Adrenal gland (tissue), 12 donors: Measurements from ENCODE around the gene CYP24A1. TPM values are rescaled to one million over a fixed set of nuclear protein-coding genes. Genes with fewer than 3 reads are reported as not detected.

Experiments used
- DNase-seq, 7 donors: peaks; one replicate each; pipeline ENCODE4 v3.0.0-alpha.2; 2019 to 2020
- H3K27ac ChIP-seq, 5 donors: fragments of 200-600 bp; sonication (generic) in 4 of 5; 1 replicate in 3 of 5; 2 replicates in 2 of 5; pipeline versions ENCODE4 v1.5.1 to v1.8.0; 2016 to 2020; ENCODE audit warnings: mild to moderate bottlenecking in 1 of 5
- H3K27me3 ChIP-seq: fragments of 200-600 bp; 2 replicates; pipeline ENCODE4 v1.8.0; 2021
- H3K36me3 ChIP-seq, 2 donors: fragments of 200-600 bp; replicated peaks in 1 of 2; 1 replicate in 1 of 2; 2 replicates in 1 of 2; pipeline versions ENCODE4 v1.5.1 to v1.8.0; 2018 to 2022
- H3K4me1 ChIP-seq, 2 donors: fragments of 200-600 bp; replicated peaks in 1 of 2; 1 replicate in 1 of 2; 2 replicates in 1 of 2; pipeline versions ENCODE4 v1.5.1 to v1.8.0; 2018 to 2021
- H3K4me3 ChIP-seq, 4 donors: fragments of 200-600 bp; sonication (generic) in 3 of 4; one replicate each; pipeline ENCODE4 v1.5.1; 2016 to 2018
- H3K9me3 ChIP-seq, 3 donors: fragments of 200-600 bp; sonication (generic) in 1 of 3; replicated peaks in 1 of 3; 1 replicate in 2 of 3; 2 replicates in 1 of 3; pipeline versions ENCODE4 v1.5.1 to v1.8.0; 2016 to 2021
- CTCF ChIP-seq, 6 experiments: fragments of 450-650 bp in 4 of 6; fragments of 200-600 bp in 2 of 6; sonication (generic) in 1 of 6; IDR thresholded peaks; 1 replicate in 5 of 6; 2 replicates in 1 of 6; pipeline versions ENCODE4 v1.5.1 to v1.8.0; 2016 to 2021; ENCODE audit warnings: antibody characterized with exemption in 6 of 6, mild to moderate bottlenecking in 2 of 6, moderate library complexity in 1 of 6
- POLR2A ChIP-seq, 2 donors: fragments of 450-650 bp; IDR thresholded peaks; one replicate each; pipeline ENCODE4 v1.6.1; 2017; ENCODE audit warnings: antibody characterized with exemption in 2 of 2, mild to moderate bottlenecking in 2 of 2, moderate library complexity in 1 of 2
- WGBS, 4 donors: extraction: QIAGEN DNeasy Blood & Tissue Kit in 2 of 4; methylation state at CpG; one replicate each; pipeline versions ENCODE4 v1.1.5 to v1.1.7; 2013 to 2017; 5-methylcytosine and 5-hydroxymethylcytosine counted together
- intact Hi-C, 2 donors: fragments of 100-400 bp; cut with DNase I; formaldehyde crosslinking; loops; one replicate each; pipeline versions ENCODE4 v1.14.1 to v1.15.0; 2022 to 2023
- polyA plus RNA-seq, 3 donors: library from polyadenylated mRNA; stranded (reverse); fragments of 200-250 nt in 2 of 3; fragments of 350-450 nt in 1 of 3; fragmentation: Illumina TruSeq in 1 of 3; extraction: RNeasy Lipid Tissue Mini Kit (QIAGEN cat#74804) in 1 of 3; gene quantifications; one replicate each; pipeline ENCODE4 v1.2.3, GENCODE V29; 2013 to 2014
- total RNA-seq, 9 donors: library from RNA; depleted of rRNA in 4 of 9; stranded (reverse); fragments of >200 nt in 4 of 9; fragments of 120-200 nt in 1 of 9; fragmentation: NEBNext Ultra II Directional in 1 of 9; extraction: Animal tissue kit (Norgen Biotek cat#: 25700) in 1 of 9; gene quantifications; one replicate each; pipeline versions ENCODE4 v1.1.0 to v1.2.4, GENCODE V29; 2013 to 2023
- donor health status: healthy with polysubstance abuse.
- donor health status: Bipolar disorder and iron deficiency.
- donor health status: DM: yes; HTN: yes; CAD: no.
- donor health status: DM: no; HTN: no; CAD: no.
- donor health status: DM: no; HTN: no; CAD: no.
- donor health status: DM: yes; HTN: yes; CAD: no.

The CYP24A1 gene
- total and polyA plus RNA-seq, 12 donors = 0.09 TPM; not detected in 11

- DNase-seq = no peak
- intact Hi-C loops = no loop called here
- Histone ChIP-seq H3K27me3 (peaks cover 13% of the 10 kb centered on the region), H3K4me3 (no peak overlapping the region), H3K9me3 (no peaks in the 10 kb centered on the region), H3K36me3 (no peaks in the 10 kb centered on the region), H3K4me1 (no peaks in the 10 kb centered on the region), H3K27ac (no peak overlapping the region)
- no peak for TF ChIP-seq CTCF (IDR thresholded peaks at IDR 0.05)
- no peak for TF ChIP-seq POLR2A (IDR thresholded peaks at IDR 0.05)
- 56 to 71% (median 63%) methylated on average over 16 of the region's 16 CpGs for WGBS, 4 donors
Measured at GRCh38 chr20:54162378-54163009, 11.3 kb downstream of the CYP24A1 start.

GRCh38 chr20:54161821-54162149 lies 12.0 kb downstream of the CYP24A1 start:
- Histone ChIP-seq H3K4me1 (no peaks in the 10 kb centered on the region), H3K27me3 (peaks cover 8% of the 10 kb centered on the region), H3K4me3 (no peak overlapping the region), H3K9me3 (no peaks in the 10 kb centered on the region), H3K27ac (no peak overlapping the region), H3K36me3 (no peaks in the 10 kb centered on the region)
- DNase-seq = no peak
- intact Hi-C loops = no loop called here
- 87 to 94% (median 92%) methylated on average over 4 of the region's 4 CpGs for WGBS, 4 donors
- TF ChIP-seq CTCF (IDR thresholded peaks at IDR 0.05) = no peak

- Histone ChIP-seq H3K27ac (no peak overlapping the region), H3K36me3 (no peaks in the 10 kb centered on the region), H3K27me3 (peaks cover 8% of the 10 kb centered on the region), H3K4me1 (no peaks in the 10 kb centered on the region), H3K4me3 (no peak overlapping the region), H3K9me3 (no peaks in the 10 kb centered on the region)
- intact Hi-C loops = no loop called here
- WGBS, 4 donors = 80 to 86% (median 83%) methylated on average over 9 of the region's 9 CpGs
- no peak for TF ChIP-seq CTCF (IDR thresholded peaks at IDR 0.05)
- TF ChIP-seq POLR2A (IDR thresholded peaks at IDR 0.05) = no peak
- no peak for DNase-seq
Measured at GRCh38 chr20:54161008-54161820, 12.6 kb downstream of the CYP24A1 start.

- no peaks in the 10 kb centered on the region for H3K4me1 ChIP-seq
- no peaks in the 10 kb centered on the region for H3K36me3 ChIP-seq
- H3K4me3 ChIP-seq = no peak overlapping the region
- no peaks in the 10 kb centered on the region for H3K9me3 ChIP-seq
- peaks cover 8% of the 10 kb centered on the region for H3K27me3 ChIP-seq
- TF ChIP-seq POLR2A (IDR thresholded peaks at IDR 0.05) = no peak
- no peak for TF ChIP-seq CTCF (IDR thresholded peaks at IDR 0.05)
- 78 to 82% (median 81%) methylated on average over 7 of the region's 7 CpGs for WGBS, 4 donors
- intact Hi-C loops = no loop called here
- DNase-seq = no peak
- no peak overlapping the region for H3K27ac ChIP-seq
Measured at GRCh38 chr20:54160065-54161007, 13.4 kb downstream of the CYP24A1 start.
